ENCODE data around the gene RAB26.

Gene RAB26

DNA sequence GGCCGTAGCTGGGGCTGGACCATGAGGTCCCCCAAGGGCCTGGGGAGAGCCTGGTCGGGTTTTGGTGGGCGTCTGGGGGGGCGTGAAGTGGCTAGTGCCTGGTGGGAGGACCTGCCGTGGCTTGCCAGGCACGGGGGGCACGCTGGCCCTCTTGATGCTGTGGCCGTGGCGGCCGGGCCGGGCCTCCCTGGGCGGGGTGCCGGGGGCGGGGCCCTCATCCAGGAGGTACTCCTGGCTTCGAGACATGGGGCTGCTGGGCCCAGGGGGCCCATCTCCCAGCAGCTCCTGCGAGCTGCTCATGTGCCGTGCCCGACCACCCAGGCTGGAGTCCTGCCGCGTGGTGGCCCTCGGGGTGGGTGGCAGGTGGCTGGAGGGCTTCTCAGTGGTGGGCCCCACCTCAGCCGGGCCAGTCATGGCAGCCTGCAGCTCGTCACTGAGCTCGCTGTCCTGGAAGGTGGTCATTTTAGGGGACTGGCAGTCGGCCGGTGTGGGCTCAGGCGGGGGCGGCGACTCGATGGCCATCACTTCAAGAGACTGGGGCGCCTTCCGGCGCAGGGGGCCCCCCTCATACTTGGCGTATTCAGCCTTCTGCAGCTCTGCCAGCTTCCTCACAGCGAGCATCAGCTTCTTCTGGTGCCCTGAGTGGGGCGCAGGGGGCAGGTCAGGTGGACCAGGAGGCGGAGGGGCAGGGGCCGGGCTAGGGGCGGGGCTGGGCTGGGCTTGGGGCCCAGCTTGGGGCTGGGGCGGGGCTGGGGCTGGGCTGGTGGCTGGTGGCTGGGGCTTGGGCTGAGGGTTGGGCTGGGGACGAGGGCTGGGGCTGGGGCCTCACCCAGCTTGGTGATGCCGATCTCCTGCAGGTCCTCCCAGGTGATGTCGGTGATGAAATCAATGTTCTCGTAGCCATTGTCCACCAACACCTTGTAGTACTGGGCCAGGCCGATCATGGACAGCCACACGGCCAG is 32.8 kb downstream of the RAB26 start:
- FAIRE-seq, result no peak

DNA sequence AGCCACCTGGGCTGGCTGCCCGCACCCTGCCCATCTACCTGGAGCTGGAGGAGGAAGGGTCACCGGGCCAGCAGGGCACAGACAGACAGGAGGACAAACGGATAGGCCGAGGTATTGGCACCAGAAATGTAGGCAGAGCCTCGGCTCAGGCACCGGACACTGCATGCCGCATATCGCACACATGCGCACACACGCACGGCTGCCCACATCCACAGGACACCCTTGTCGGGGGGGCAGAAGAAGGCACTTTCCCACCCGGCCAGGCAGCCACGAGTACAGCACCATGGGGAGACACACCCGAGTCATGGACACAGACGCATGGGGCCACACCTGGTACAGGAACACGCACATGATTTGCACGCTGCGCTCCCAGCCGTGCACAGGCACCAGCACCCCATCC is 33.5 kb downstream of the RAB26 start:
- no peak for FAIRE-seq

DNA sequence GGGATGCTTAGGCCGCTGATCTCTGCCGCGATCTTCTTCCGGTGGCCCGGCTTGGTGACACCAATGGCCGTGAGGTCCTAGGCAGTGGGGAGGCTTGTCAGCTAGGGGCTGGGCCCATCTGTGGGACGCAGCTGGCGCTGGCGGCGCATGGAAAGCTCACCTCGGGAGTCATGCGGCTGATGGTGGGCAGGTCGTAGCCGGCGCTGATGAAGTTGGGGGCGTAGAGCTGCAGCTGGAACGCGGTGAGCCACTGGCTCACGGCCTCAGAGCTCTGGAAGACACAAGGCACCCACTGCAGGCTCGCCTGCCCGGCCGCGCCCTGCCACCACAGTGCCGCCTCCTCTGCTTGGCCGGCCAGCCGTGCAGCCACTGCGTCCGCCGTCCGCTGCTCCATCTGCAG is 35.2 kb downstream of the RAB26 start:
- FAIRE-seq, result no peak

DNA sequence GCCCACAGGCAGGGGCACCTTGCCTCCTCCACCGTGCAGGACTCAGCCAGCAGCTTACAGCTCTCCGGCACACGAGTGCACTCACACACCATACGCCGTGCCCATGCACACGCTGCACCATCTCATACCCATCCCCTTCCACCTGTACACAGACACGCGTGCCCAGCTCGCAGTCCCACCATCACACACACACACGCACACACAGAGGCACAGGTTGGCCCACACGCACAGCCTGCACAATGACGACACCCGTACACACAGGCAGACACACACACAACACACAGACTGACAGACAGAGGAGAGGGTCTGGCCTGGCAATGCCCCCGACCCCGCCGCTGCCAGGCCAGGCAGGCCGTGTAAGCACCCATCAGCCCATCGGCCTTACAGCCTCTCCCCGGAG is 35.9 kb downstream of the RAB26 start:
- FAIRE-seq, result no peak

DNA sequence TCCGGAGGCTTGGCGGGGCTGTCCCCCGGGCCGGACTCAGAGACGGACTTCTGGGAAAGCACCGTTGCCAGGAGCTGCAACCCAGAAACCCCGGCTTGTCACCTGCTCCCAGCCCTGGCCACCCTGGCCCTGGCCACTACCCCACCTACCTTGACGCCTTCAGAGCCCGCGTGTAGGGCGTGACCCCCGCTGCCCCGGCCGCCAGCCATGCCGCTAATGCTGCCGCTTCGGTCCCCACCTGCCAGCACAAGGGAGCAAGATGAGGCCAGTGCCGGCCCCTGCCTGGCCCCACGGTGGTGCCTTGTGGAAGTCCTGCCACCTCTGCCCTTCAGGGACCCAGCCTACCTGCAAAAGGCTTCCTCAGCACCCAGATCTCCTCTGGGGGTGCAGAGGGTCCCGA is 36.5 kb downstream of the RAB26 start:
- FAIRE-seq, result no peak

DNA sequence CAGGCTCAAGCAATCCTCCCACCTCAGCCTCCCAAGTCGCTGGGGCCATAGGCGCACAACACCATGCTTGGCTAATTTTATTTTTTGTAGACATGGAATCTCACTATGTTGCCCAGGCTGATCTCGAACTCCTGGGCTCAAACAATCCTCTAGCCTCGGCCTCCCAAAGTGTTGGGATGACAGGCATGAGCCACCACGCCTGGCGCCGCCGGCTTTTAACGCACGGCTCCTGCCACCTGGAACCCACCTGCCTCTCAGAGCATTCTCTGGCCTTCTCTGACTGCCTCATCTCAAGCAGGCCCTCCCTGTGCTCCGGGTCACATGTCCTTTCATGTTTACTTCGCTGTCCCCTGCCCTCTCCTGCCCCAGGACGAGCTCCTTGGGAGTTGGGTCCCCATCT is 37.6 kb downstream of the RAB26 start:
- FAIRE-seq, result no peak

DNA sequence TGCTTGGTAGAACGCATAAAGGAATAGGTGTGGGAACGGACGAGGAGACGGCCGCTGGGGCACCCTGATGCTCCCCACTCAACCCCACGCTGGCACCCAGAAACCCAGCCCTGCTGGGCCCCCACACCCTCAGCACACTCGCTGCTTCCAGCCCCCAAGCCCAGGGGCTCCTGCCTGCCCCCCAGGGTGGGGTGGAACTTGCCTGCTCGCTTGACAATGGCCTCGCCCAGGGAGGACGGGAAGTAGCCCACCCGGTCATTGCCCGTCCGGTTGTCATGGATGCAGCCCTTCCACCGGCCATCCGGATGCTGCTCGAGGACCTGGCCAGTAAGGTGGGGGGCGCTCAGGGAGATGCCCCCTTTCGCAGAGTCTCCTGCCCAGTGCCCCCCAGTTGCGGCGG is 38.1 kb downstream of the RAB26 start:
- FAIRE-seq, result no peak

DNA sequence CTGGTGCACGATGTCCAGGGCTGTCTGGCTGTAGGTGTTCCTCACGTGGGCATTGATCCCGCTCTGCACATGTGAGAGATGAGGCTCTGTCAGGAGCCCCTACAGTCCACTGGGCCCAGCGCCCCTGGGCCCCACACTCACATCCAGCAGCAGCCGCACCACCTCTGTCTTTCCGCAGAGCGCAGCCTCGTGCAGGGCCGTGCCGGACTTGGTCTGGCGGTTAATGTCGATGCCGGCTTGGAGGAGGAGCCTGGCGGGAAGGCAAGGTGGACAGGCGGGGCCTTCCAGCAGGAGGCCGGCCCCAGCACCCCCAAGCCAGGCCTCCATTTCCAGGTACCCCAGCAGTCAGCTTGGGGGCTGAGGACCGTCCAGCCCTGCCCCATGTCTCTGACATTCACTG is 38.8 kb downstream of the RAB26 start:
- no peak for FAIRE-seq

DNA sequence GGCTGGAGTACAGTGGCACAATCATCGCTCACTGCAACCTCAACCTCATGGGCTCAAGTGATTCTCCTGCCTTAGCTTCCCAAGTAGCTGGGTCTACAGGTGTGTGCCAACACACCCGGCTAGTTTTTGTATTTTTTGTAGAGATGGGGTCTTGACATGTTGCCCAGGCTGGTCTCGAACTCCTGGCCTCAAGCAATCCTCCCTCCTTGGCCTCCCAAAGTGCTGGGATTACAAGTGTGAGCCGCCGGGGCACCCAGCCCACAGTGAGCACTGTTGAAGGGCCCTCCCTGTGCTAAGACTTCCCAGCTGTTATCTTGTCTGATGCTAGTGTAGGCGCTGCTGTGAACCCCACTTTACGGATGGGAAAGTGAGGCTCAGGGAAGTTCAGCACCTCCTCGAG is 40.0 kb downstream of the RAB26 start:
- FAIRE-seq, result no peak

DNA sequence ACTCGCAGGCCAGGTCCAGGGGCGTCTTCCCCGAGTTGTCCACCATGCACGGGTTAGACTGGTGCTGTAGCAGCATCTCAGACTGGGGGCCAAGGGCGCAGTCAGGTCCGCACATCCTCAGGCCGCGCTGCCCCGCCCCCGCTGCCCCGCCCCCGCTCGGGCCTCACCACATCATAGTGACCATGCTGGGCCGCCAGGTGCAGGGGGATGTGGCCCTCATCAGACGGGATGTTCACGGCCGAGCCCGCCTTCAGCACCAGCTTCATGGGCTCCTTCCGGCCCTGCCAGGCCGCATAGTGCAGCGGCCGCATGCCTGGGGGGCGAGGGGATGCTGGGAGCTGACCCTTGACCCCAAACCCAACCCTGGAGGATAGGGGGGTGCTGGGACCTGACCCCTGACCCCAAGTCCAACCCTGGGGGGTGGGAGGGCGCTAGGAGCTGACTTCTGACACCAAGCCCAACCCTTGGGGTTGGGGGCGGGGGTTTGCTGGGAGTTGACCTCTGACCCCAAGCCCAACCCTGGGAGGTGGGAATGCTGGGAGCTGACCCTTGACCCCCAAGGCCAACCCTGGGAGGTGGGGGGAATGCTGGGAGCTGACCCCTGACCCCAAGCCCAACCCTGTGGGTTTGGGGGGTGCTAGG is 40.9 kb downstream of the RAB26 start:
- no peak for FAIRE-seq

DNA sequence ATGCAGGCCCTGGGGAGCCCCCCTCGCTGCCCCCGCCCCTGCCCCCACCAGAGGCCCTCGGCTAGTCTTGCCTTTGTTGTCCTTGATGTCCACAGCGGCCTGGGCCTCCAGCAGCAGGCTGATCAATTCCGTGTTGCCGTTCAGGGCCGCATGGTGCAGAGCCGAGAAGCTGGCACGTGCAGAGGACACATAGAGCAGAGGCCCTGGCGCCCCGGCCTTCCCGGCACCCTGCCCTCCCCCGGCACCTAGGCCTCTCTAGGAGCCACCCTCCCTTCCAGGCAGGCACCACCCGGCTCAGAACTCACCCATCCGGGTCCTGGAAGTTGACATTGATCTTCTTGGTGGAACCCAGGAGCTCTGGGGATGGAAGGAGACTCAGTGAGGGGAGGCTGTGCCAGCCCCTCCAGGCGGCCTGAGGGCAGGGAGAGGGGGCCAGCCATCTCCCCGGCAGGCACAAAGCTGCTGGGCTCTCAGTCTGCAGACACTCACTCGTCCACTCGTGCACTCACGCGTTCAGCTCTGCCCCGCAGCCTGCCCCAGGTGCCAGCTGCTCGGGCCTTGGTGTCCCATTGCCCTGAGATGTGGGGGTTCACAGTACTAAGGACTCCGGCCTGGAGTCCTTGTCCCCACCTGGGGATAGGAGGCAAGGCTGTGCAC is 41.7 kb downstream of the RAB26 start:
- FAIRE-seq, result no peak

DNA sequence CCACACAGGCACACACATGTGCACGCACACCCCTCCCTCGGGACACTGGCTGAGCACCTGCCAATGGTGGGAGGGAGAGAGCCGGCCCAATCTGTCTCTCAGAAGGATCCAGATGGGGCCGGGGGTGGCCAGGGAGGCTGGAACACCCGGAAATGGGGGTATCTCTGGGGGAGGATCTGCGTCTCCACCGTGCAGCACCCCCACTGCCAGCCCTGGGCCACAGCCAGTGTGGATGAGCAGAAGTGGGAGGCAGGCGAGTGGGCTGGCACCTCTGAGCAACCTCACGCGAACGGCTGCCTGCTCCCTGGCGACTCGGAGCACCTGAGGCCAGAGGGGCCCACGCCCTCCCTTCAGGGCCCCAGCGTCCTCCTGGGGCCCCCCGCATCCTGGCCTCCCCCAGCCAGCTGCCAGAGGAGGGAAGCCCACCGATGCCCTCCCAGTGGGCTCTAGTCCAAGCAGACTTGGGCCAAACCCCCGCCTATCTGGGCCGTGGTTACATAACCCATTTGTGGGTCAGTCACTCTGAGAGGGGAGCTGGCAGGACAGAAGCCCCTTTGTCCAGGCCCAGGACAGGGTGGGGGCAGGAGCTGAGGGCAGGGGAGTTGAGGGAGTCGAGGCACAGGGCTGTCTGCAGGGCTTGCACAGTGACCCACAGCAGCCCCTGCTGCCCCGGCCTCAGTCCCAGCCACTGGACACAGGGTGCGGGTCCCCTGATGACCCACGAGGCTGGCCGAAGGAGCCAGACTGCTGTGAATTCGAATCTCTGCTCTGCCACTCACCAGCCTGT is 42.4 kb downstream of the RAB26 start:
- no peak for FAIRE-seq

DNA sequence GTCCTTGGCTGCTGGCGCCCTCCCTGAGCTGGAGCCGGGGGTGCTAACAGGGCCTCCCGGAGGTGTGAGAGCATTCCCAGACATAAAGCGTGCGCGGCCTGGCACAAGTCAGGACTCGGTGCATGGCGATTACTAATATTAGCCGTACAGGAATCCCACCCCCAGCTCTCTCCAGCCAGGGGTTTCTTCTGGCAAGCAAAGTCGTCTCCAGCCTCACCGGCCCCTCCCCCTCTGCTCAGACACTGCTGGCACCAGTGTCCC is 43.0 kb downstream of the RAB26 start:
- no peak for FAIRE-seq

DNA sequence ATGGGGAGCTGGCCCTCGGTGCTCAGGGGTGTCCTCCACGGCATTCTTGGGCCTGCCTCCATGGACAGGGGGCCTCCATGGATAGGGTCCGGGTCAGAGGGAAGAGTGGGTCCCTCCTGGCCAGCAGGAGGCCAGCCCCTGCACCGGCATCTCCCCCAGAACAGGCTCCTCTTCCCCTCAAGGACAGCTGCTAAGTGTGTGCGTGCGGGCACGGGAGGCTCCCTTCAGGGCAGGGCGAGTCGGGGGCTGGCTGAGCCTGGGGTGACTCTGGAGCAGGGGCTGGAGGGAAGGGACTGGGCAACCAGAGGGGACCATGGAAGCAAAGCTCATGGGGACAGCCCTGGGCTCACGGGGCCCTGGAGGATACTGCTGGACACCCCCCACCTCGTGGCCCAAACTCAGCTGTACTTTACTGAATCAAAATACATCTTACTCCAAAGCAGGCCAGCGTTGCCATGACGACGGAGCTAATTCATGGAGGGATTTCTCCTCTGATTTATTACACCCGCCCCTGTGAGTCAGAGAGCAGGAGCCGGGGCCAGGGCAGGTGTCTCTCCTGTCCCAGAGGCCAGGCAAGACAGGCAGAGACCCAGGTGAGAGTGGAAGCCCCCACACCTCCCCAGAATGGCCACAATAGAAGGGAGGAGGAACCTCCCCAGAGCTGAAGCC is 45.9 kb downstream of the RAB26 start:
- no peak for FAIRE-seq

DNA sequence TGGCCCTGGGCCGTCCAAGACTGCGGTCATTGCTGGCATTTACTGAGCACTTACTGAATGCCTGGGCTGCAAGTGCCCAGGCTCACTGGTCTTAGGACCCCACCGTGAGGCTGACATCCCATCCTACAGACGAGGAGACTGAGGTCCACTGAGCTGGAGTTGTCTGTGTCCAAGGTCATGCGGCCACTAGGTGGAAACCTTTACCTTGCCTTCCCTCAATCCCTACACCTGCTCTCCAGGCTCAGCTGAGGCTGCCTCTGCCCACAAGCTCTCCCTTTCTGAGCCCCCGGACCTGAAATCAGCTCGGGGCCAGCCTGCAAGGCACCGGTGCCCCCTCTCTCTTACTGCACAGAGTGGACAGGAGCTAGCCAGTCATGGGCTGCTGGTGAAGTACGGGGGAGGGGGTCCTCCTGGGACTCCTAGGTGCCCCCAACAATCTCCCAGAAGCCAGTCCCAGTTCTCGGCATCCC is 46.5 kb downstream of the RAB26 start:
- FAIRE-seq, result no peak

DNA sequence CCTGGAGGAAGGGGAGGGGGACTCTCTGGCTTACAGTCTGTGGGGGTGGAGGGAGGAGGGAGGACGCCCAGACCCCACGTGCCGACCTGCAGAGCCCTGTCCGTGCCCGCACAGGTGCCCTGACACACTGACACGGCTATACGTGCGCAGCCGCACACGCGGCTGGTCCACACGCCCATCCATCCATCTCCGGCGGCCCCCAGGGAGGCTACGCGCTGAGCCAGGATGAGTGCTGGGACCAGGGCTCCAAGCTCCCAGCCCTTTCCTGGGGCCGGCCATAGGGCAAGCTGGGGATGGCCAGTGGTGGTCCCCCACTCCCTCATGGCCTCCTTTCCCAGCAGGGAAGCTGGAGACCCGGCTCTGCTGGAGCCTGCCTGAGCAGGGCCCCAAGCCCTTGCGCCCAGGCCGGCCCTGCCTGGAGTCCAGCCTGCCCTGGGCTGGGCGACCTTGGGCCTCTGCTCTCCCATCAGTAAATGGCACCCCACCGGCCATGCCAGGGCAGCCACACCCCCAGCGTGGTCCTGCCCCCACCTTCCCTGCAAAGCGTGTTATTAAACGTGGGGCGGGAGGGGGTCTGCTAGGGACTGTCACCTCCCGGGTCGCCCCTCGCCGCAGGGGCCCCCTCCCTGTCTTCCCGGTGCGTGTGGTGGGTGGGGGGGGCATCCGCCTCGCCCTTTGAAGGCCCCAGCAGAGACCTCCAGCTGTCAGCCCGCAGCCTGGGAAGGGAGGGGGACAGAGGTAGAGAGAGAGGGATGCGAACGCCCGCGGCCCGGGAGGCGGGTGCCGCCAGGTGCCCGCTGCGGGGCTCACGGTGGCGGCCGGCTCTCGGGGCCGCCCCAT is 47.1 kb downstream of the RAB26 start:
- FAIRE-seq, result no peak

DNA sequence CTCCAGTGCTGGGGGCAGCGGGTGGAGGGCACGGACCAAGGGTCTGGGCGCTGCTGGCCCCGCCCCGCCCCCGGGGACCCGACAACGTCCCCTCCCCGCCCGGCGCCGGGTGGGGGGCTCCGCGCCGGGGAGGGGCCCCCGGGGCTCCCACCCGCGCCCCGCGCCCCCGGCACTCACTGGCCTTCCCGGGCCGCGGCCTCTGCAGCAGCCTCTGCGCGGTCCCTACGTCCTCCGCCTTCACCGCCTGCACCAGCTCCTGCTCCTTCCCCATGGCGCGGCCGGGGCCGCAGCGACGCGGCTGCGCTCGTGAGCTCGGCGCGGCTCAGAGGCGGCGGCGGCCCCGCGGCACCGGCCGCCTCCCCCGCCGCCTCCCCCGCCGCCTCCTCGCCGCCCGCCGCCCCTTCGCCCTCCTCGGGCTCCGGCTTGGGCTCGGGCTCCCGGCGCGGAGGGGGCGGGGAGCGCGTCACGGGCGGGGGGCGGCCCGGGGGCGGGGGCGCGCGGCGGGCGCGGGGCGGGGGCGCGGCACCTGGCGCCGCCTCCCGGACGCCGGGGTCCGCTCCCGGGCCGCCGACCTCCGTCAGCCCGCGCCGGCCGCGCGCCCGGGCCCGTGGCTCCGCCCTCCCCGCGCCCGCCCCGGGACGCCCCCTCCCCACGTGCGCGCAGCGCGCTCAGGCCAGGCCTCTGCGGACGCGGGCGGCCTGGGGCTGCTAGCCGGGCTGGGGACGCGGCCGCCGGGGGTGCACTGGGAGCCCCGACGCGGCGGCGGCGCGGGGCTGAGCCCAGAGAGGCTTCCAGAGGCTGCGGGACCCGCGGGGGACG is 47.9 kb downstream of the RAB26 start, which contains the start of gene CASKIN1:
Gene CASKIN1 (minus strand): TSS at position 444 of the 819 bp plus-strand sequence. CDS start 173 bp downstream, at position 271.
- no peak for FAIRE-seq

DNA sequence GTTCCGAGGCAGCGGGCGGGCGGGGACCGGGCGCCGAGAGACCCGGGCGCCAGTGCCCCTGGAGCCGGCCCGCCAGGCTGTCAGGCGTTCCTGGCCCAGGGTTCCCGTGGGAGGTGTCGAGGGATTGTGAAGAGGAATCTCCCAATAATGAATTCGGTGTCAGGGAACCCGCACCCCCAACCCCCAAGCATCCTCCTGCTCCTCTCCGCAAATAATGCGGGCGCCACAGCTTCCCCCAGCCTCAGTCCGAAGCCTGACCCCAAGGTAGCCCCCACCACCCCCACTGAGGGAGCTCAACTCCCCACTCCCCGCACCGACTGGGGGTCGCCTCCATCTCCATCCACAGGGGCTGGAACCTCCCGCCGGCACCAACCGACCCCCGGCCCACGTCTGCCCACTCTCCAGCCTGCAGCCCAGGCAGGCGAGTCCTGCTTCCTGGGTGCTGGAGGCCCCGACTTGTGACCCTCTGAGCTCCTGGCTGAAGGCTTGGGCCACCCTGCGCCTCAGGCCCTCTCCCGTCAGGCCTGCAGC is 48.6 kb downstream of the RAB26 start:
- no peak for FAIRE-seq

DNA sequence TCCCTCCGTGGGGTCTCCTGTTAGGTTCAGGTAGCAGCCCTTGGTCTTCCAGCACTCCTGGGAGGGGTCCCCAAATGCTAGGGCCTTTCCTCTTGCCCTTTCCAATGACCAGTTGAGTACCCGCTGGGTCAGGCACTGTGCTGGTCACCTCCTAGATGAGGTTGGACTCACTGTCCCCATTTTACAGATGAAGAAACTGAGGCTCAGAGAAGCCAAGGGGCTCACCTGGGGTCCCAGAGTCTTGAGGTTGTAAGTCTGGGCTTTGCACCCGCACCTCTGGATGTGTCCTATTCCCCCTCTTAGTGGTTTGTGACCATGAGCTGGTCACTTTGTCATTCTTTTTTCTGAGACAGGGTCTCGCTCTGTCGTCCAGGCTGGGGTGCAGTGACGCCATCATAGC is 49.3 kb downstream of the RAB26 start:
- FAIRE-seq, result no peak

DNA sequence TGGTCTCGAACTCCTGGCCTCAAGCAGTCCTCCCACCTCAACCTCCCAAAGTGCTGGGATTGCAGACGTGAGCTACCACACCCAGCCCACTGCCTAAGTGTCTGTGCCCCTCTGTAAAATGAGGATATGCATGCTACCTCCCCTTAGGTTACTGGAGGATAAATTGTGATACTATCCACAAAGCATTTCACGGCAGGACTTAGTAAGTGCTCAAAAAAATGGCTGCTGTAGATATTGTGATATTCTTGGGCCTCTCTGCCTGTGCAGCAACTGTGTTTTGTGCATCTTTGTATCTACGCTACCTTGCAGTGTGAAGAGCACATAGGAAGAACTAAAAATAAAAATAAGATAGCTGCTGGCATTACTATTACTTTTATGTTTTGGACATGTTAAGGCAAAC is 49.9 kb downstream of the RAB26 start:
- FAIRE-seq, result no peak

All from colon (tissue), 2 donors.